ENCODE results near the gene CELSR1.

The CELSR1 gene

GRCh38 chr22:46357711-46358520 is 179.5 kb downstream of the CELSR1 start:
- no peak for DNase-seq

GRCh38 chr22:46356496-46357480 is 180.6 kb downstream of the CELSR1 start:
- DNase-seq = no peak

- DNase-seq = no peak
Observed at GRCh38 chr22:46355996-46356471, 181.4 kb downstream of the CELSR1 start.

- DNase-seq = peak; percentile 55
Observed at GRCh38 chr22:46355369-46355995, 181.9 kb downstream of the CELSR1 start.

DNA sequence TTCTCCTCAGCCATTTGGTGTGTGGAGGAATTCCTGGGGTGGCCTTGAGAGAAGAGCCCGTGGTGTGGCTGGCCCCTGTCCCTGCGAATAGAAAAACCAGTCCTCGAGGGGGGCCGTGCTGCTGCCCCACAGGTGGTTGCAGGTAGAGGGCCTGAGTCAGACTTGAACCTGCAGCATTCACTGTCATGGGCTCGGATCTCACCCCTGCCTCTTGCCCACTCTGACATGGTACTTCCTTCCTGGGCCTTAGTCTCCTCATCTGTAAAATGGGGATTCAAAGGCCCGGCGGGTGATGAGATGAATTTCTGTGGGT is 182.5 kb downstream of the CELSR1 start:
- no peak for DNase-seq

GRCh38 chr22:46354176-46354992 is 183.0 kb downstream of the CELSR1 start:
- no peak for DNase-seq

DNA sequence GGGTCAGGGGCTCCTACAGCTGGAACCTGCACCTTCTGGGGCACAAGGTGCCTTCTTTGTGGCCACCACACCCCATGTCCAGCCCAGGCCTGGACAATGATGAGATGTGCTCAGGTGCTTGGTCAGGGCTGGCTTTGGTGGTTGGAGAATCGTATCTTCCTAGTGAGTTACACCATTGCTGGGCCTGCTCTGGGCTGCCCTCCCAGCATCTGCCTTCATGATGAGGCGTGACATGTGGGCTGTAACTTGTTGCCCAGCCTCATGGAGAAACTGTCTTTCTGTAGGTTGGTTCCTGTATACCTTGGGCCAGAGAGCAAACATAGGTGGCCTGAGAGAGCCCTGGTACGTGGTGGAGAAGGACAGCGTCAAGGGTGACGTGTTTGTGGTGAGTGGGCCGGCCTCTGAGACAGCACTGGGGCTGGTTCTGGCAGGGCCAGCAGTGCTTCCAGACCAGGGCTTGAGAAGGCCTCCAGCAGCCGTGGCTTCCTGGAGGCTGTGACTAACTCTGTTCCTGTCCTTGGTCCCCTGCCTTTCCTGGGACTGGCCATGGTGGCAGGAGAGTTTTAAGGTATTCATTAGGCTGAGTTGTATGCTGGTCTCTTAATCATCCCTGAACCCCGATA is 183.8 kb downstream of the CELSR1 start:
- DNase-seq = no peak

GRCh38 chr22:46352691-46353386 is 184.6 kb downstream of the CELSR1 start:
- no peak for DNase-seq

DNA sequence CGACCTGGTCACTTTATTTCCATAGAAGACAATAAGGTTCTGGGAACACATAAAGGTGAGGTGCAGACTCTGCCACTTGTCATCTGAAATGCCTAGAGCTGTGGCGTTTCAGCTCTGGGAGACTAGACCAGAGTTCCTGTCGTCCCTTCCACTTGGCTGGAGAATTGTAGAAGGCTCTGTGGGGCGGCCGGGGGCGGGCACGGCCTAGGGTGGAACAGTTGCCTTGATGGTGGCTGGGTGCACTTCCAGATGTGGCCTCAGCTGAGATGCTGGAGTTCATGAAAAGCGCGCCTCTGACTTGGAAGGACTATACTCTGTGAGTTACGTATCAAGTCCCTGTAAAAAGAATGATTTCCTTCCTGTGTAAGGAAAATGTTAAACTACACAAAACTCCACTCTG is 185.1 kb downstream of the CELSR1 start:
- no peak for DNase-seq

GRCh38 chr22:46351767-46352166 is 185.7 kb downstream of the CELSR1 start:
- no peak for DNase-seq

GRCh38 chr22:46351131-46351735 is 186.2 kb downstream of the CELSR1 start:
- no peak for DNase-seq

GRCh38 chr22:46350646-46351045 is 186.8 kb downstream of the CELSR1 start:
- no peak for DNase-seq

GRCh38 chr22:46350121-46350520 is 187.3 kb downstream of the CELSR1 start:
- DNase-seq = no peak

DNA sequence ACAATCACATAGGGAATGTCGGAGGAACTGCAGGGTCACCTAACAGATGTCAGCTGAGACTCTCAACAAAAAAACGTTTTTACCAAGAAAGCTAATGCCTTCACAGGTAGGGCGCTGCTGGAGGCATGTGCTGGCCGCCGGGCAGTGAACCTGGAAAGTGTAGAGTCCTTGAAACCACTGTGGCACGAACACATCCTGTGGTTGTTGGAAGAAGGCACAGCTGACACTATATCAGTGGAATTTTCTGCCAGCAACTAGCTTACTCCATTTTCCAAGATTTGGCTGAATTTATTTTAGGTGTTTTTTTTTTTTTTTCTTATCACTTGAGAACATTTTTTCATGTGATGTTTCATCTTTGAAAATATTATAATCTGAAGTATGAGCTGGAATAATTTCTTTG is 187.7 kb downstream of the CELSR1 start:
- no peak for DNase-seq

- no peak for DNase-seq
Observed at GRCh38 chr22:46349238-46349637, 188.2 kb downstream of the CELSR1 start.

GRCh38 chr22:46348099-46348695 is 189.2 kb downstream of the CELSR1 start:
- DNase-seq = no peak

DNA sequence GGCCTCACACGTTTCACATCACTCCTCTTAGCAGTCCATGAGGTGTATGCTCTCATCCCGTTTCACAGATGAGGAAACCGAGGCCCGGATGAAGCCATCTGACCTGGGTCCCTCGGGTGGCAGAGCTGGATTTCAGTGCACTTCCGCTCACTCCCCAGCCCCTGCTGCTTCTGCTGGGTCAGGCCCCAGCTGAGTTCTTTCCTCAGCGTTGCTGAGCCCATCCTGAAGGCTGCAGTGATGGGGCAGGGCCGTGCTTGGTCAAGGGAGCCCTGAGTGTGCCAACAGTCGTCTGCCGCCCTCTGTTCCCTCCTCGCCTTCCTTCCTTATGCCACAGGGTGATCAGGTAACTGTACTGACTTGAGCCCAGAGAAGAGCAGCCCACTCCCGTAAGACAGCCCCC is 189.8 kb downstream of the CELSR1 start:
- DNase-seq = no peak

- no peak for DNase-seq
Observed at GRCh38 chr22:46346680-46347405, 190.6 kb downstream of the CELSR1 start.

DNA sequence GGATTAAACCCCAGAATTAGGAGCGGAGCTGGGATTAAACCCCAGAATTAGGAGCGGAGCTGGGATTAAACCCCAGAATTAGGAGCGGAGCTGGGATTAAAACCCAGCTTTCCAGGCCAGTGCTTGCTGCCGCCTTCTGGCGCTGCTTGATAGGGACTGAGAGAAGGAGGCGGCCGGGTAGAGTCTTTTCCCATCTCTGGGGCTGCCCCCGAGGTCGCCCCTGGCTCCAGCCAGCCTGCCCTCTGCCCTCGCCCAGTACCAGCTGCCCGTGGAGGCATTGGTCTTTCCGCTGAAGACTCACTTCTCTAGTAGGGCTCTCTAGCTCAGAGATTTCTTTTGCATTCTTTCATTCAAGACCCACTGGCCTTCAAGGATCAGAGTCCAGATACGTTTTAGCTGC is 196.7 kb downstream of the CELSR1 start:
- no peak for DNase-seq

GRCh38 chr22:46339956-46340355 is 197.5 kb downstream of the CELSR1 start:
- no peak for DNase-seq
